OCI-LY3 (cell line): ENCODE measurements around the gene PRKG2.

Experiments
- EZH2phosphoT487 ChIP-seq: fragments of 200-600 bp; shearing (Covaris generic); IDR thresholded peaks from 2 replicates; pipeline ENCODE4 v1.6.1; 2018; ENCODE audit warnings: antibody characterized with exemption, mixed run types, low read depth
- TF ChIP-seq, protein P1 (sequence below): fragments of 200-600, 300-600 bp; sonication (generic); IDR thresholded peaks from 2 replicates; pipeline ENCODE4 v1.5.1; 2014; ENCODE audit warnings: antibody characterized with exemption, low read length, low read depth

- TF ChIP-seq, protein P1, sequence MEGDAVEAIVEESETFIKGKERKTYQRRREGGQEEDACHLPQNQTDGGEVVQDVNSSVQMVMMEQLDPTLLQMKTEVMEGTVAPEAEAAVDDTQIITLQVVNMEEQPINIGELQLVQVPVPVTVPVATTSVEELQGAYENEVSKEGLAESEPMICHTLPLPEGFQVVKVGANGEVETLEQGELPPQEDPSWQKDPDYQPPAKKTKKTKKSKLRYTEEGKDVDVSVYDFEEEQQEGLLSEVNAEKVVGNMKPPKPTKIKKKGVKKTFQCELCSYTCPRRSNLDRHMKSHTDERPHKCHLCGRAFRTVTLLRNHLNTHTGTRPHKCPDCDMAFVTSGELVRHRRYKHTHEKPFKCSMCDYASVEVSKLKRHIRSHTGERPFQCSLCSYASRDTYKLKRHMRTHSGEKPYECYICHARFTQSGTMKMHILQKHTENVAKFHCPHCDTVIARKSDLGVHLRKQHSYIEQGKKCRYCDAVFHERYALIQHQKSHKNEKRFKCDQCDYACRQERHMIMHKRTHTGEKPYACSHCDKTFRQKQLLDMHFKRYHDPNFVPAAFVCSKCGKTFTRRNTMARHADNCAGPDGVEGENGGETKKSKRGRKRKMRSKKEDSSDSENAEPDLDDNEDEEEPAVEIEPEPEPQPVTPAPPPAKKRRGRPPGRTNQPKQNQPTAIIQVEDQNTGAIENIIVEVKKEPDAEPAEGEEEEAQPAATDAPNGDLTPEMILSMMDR = no peak
- TF ChIP-seq EZH2phosphoT487 = no peak
Observed at GRCh38 chr4:81198609-81199008, 16.4 kb downstream of the PRKG2 start.
